Fibroblast of mammary gland (primary cell): ENCODE measurements around the gene TRPT1.

ENCODE experiments used
- DNase-seq: peaks from one replicate; pipeline ENCODE4 v3.0.0-alpha.2; 2010; ENCODE audit warnings: low read depth
- H3K4me3 ChIP-seq: 2 replicates; pipeline ENCODE4 v1.5.1; 2011; ENCODE audit warnings: low read depth, mild to moderate bottlenecking, low read length, moderate library complexity; ENCODE audit not compliant: control insufficient read depth
- CTCF ChIP-seq: conservative IDR thresholded peaks from 2 replicates; pipeline ENCODE4 v1.5.1; 2011; ENCODE audit warnings: low read depth, low read length, inconsistent platforms; ENCODE audit not compliant: control insufficient read depth, insufficient read depth

TRPT1 gene

GRCh38 chr11:64229744-64230170 is 3.8 kb upstream of the TRPT1 start:
- no peak for TF ChIP-seq CTCF
- DNase-seq, result no peak
- peak overlapping the region; percentile 61 for H3K4me3 ChIP-seq

- H3K4me3 ChIP-seq, result no peak overlapping the region
- DNase-seq, result no peak
- no peak for TF ChIP-seq CTCF
Observed at GRCh38 chr11:64229090-64229743, 3.2 kb upstream of the TRPT1 start.

- H3K4me3 ChIP-seq, result peak overlapping the region; percentile 75
- TF ChIP-seq CTCF, result no peak
- no peak for DNase-seq
Observed at GRCh38 chr11:64227405-64227956, 1.5 kb upstream of the TRPT1 start.

GRCh38 chr11:64226507-64227051 is 593 bp upstream of the TRPT1 start:
- H3K4me3 ChIP-seq, result peak overlapping the region; percentile 75
- no peak for DNase-seq
- no peak for TF ChIP-seq CTCF

GRCh38 chr11:64224891-64225607 is 937 bp downstream of the TRPT1 start:
- DNase-seq, result no peak
- H3K4me3 ChIP-seq, result peak overlapping the region; percentile 75
- TF ChIP-seq CTCF, result no peak

GRCh38 chr11:64224151-64224890 is 1.7 kb downstream of the TRPT1 start:
- TF ChIP-seq CTCF, result no peak
- no peak overlapping the region for H3K4me3 ChIP-seq
- DNase-seq, result peak; percentile 49
